Smooth muscle cell (in vitro differentiated cells): ENCODE results near the gene STX12. TPM values are rescaled to one million over a fixed set of nuclear protein-coding genes. Genes with fewer than 3 reads are reported as not detected.

ENCODE experiments used
- DNase-seq: peaks from one replicate; lab custom pipeline; 2025; ENCODE audit not compliant: unreplicated experiment; lab: John Stamatoyannopoulos, UW
- H2AFZ ChIP-seq: fragments of 200-600 bp; sonication (generic); 2 replicates; pipeline ENCODE4 v1.6.0; 2016; ENCODE audit warnings: antibody characterized with exemption, low read depth, mild to moderate bottlenecking
- H3F3A ChIP-seq: fragments of 200-600 bp; sonication (generic); 2 replicates; pipeline ENCODE4 v1.6.0; 2017; ENCODE audit warnings: antibody characterized with exemption, low read depth
- H3K27ac ChIP-seq: fragments of 200-600 bp; sonication (generic); 2 replicates; pipeline ENCODE4 v1.5.1; 2016; ENCODE audit warnings: low read depth, mild to moderate bottlenecking
- H3K27me3 ChIP-seq: fragments of 200-600 bp; sonication (generic); 2 replicates; pipeline ENCODE4 v1.6.1; 2016; ENCODE audit warnings: low read depth, mild to moderate bottlenecking
- H3K36me3 ChIP-seq: fragments of 200-600 bp; sonication (generic); 2 replicates; pipeline ENCODE4 v1.5.1; 2016; ENCODE audit warnings: low read depth
- H3K4me1 ChIP-seq: fragments of 200-600 bp; sonication (generic); 2 replicates; pipeline ENCODE4 v1.5.1; 2016; ENCODE audit warnings: low read depth
- H3K4me2 ChIP-seq: fragments of 200-600 bp; sonication (generic); 2 replicates; pipeline ENCODE4 v1.6.0; 2016; ENCODE audit warnings: mild to moderate bottlenecking
- H3K4me3 ChIP-seq: fragments of 200-600 bp; sonication (generic); 2 replicates; pipeline ENCODE4 v1.5.1; 2016; ENCODE audit warnings: mild to moderate bottlenecking
- H3K79me2 ChIP-seq: fragments of 200-600 bp; sonication (generic); 2 replicates; pipeline ENCODE4 v1.6.0; 2016; ENCODE audit warnings: low read depth, mild to moderate bottlenecking
- H3K9ac ChIP-seq: fragments of 200-600 bp; sonication (generic); 2 replicates; pipeline ENCODE4 v1.6.0; 2016; ENCODE audit warnings: low read depth
- H3K9me3 ChIP-seq: fragments of 200-600 bp; sonication (generic); replicated peaks from 2 replicates; pipeline ENCODE4 v1.5.1; 2016; ENCODE audit warnings: low read depth
- H4K20me1 ChIP-seq: fragments of 200-600 bp; sonication (generic); 2 replicates; pipeline ENCODE4 v1.6.0; 2016; ENCODE audit warnings: low read depth
- WGBS: methylation state at CpG from one replicate; pipeline ENCODE4 v1.1.7; 2016; ENCODE audit warnings: low lambda C conversion rate; 5-methylcytosine and 5-hydroxymethylcytosine counted together
- polyA plus RNA-seq: library from polyadenylated mRNA; unstranded; fragments of >200 nt; fragmentation: Nextera tagmentation; extraction: Ambion mirVana; gene quantifications from 2 replicates; pipeline ENCODE4 v1.2.1, GENCODE V29; 2016
- total RNA-seq: library from RNA; depleted of rRNA; stranded (reverse); fragments of >200 nt; gene quantifications from 2 replicates; pipeline ENCODE4 v1.2.3, GENCODE V29; 2014
- TF ChIP-seq, protein P1 (sequence below): fragments of 200-600 bp; sonication (generic); IDR thresholded peaks from 2 replicates; pipeline ENCODE4 v1.5.1; 2017; ENCODE audit warnings: borderline replicate concordance, mild to moderate bottlenecking, antibody characterized with exemption; ENCODE audit not compliant: insufficient read depth, poor library complexity, severe bottlenecking

Gene STX12
- total and polyA plus RNA-seq, 2 experiments from 2014 or later = 20.6 to 50.7 TPM

GRCh38 chr1:27778056-27778455, 5.0 kb downstream of the STX12 start:
- Histone ChIP-seq H3K4me3 (no peak overlapping the region), H2AFZ (no peak overlapping the region), H3K79me2 (peaks cover 91% of the 10 kb centered on the region), H3K9ac (no peak overlapping the region), H3K27me3 (no peaks in the 10 kb centered on the region), H3K9me3 (no peaks in the 10 kb centered on the region), H3K36me3 (no peaks in the 10 kb centered on the region), H4K20me1 (peaks cover 86% of the 10 kb centered on the region), H3K4me2 (no peak overlapping the region), H3K4me1 (peaks cover 15% of the 10 kb centered on the region), H3F3A (no peaks in the 10 kb centered on the region), H3K27ac (no peak overlapping the region)
- 97% methylated on average over 3 of the region's 3 CpGs for WGBS
- TF ChIP-seq, protein P1, sequence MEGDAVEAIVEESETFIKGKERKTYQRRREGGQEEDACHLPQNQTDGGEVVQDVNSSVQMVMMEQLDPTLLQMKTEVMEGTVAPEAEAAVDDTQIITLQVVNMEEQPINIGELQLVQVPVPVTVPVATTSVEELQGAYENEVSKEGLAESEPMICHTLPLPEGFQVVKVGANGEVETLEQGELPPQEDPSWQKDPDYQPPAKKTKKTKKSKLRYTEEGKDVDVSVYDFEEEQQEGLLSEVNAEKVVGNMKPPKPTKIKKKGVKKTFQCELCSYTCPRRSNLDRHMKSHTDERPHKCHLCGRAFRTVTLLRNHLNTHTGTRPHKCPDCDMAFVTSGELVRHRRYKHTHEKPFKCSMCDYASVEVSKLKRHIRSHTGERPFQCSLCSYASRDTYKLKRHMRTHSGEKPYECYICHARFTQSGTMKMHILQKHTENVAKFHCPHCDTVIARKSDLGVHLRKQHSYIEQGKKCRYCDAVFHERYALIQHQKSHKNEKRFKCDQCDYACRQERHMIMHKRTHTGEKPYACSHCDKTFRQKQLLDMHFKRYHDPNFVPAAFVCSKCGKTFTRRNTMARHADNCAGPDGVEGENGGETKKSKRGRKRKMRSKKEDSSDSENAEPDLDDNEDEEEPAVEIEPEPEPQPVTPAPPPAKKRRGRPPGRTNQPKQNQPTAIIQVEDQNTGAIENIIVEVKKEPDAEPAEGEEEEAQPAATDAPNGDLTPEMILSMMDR = no peak
- DNase-seq = no peak

DNA sequence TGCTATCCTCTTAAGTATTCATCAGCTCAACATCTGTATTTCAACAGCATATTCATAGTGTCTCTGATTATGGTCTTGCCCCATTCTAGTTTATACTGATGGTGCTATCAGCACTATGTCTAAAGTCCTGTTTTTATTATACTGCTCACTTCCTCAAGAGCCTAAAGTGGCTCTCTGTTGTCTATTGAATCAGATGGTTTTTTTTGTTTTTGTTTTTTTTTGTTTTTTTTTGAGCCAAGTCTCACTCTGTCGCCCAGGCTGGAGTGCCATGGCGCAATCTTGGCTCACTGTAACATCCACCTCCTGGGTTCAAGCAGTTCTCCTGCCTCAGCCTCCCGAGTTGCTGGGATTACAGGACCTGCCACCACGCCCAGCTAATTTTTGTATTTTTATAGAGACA, 6.1 kb downstream of the STX12 start:
- Histone ChIP-seq H3K9me3 (no peaks in the 10 kb centered on the region), H3K4me2 (no peak overlapping the region), H3K9ac (no peak overlapping the region), H3F3A (no peaks in the 10 kb centered on the region), H2AFZ (no peak overlapping the region), H4K20me1 (peaks cover 93% of the 10 kb centered on the region), H3K27me3 (no peaks in the 10 kb centered on the region), H3K27ac (no peak overlapping the region), H3K4me1 (peaks cover 10% of the 10 kb centered on the region), H3K79me2 (peaks cover 92% of the 10 kb centered on the region), H3K36me3 (no peaks in the 10 kb centered on the region), H3K4me3 (no peak overlapping the region)
- TF ChIP-seq, protein P1 = no peak
- no peak for DNase-seq
- 96% methylated on average over 4 of the region's 4 CpGs for WGBS

- TF ChIP-seq, protein P1 = no peak
- no peak for DNase-seq
- no peaks in the 10 kb centered on the region for H3K27me3 ChIP-seq
- 96% methylated on average over 3 of the region's 3 CpGs for WGBS
- H3K9ac ChIP-seq = no peak overlapping the region
- peaks cover 90% of the 10 kb centered on the region for H4K20me1 ChIP-seq
- H3K4me2 ChIP-seq = no peak overlapping the region
- no peak overlapping the region for H2AFZ ChIP-seq
- H3F3A ChIP-seq = no peaks in the 10 kb centered on the region
- H3K79me2 ChIP-seq = peaks cover 85% of the 10 kb centered on the region
- H3K9me3 ChIP-seq = no peaks in the 10 kb centered on the region
- no peaks in the 10 kb centered on the region for H3K36me3 ChIP-seq
- no peak overlapping the region for H3K4me3 ChIP-seq
- no peak overlapping the region for H3K27ac ChIP-seq
- no peaks in the 10 kb centered on the region for H3K4me1 ChIP-seq
Observed at GRCh38 chr1:27782950-27783349, 9.9 kb downstream of the STX12 start.

- 90% methylated on average over 1 of the region's 1 CpG for whole genome bisulfite sequencing
- Histone ChIP-seq H3K4me2 (no peak overlapping the region), H3K4me1 (no peaks in the 10 kb centered on the region), H3F3A (no peaks in the 10 kb centered on the region), H3K27me3 (no peaks in the 10 kb centered on the region), H3K79me2 (peaks cover 76% of the 10 kb centered on the region), H3K36me3 (no peaks in the 10 kb centered on the region), H2AFZ (no peak overlapping the region), H3K9me3 (no peaks in the 10 kb centered on the region), H3K27ac (no peak overlapping the region), H3K9ac (no peak overlapping the region), H3K4me3 (no peak overlapping the region), H4K20me1 (peaks cover 80% of the 10 kb centered on the region)
- TF ChIP-seq, protein P1 = no peak
- DNase-seq = no peak
Observed at GRCh38 chr1:27784700-27785099, 11.7 kb downstream of the STX12 start.
